ENCODE results near the gene PPM1H. TPM values are rescaled to one million over a fixed set of nuclear protein-coding genes. Genes with fewer than 3 reads are reported as not detected.

The PPM1H gene
- total RNA-seq, 1 donor from 2014 or later, result 0.79 TPM

DNA sequence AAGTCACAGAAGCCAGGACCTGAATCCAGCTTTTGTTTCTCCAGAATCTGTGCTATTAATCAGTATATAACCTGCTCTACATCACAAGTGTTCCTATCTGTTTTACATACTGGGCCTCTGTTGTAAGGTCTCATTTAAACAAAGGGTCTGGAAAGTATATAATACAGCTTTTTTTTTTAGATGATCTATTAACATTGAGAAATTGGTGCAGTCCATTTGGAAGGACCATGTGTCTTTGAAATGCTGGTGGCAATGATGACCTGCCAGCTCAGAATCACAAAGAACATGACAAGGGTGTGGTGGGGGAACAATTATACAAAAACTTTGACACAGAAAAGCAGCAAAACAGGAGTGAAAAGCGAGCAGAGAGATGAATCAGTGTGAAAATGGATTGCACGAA is 164.6 kb downstream of the PPM1H start:
- TF ChIP-seq, protein P1, sequence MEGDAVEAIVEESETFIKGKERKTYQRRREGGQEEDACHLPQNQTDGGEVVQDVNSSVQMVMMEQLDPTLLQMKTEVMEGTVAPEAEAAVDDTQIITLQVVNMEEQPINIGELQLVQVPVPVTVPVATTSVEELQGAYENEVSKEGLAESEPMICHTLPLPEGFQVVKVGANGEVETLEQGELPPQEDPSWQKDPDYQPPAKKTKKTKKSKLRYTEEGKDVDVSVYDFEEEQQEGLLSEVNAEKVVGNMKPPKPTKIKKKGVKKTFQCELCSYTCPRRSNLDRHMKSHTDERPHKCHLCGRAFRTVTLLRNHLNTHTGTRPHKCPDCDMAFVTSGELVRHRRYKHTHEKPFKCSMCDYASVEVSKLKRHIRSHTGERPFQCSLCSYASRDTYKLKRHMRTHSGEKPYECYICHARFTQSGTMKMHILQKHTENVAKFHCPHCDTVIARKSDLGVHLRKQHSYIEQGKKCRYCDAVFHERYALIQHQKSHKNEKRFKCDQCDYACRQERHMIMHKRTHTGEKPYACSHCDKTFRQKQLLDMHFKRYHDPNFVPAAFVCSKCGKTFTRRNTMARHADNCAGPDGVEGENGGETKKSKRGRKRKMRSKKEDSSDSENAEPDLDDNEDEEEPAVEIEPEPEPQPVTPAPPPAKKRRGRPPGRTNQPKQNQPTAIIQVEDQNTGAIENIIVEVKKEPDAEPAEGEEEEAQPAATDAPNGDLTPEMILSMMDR (IDR thresholded peaks at IDR 0.05; ENCODE audit: insufficient read depth, low read length, severe bottlenecking), result no peak
- no peak for FAIRE-seq
- no peak overlapping the region for H3K4me3 ChIP-seq (ENCODE audit: low read depth, low read length)

DNA sequence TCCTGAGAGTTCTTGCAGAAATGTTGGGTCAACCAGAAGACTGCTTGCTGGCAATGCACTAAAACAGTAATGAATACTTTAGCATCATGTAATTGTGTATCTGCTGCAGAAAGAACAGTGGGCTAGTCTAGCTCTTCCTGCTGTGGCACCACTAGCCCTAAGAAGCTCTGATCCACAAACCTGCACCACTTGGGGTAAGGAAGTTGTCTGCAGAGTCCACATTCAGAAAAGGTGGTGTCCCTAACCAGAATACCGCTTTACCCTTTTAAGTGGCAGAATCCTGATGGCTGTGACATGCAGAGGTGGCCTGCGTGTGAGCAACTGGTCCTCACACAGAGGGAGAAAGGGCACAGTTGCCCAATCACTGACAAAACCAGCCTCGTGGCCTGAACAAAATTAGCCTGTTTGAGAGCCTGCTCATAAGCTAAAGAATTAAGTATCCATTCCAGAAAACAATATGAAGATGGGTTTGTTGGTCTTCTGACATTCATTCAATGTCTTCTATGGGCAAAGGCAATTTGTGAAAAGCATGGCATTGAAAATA is 165.8 kb downstream of the PPM1H start:
- DNase-seq (ENCODE audit: low read depth) (no peak), FAIRE-seq (no peak)
- TF ChIP-seq, protein P1 (IDR thresholded peaks at IDR 0.05; ENCODE audit: insufficient read depth, low read length, severe bottlenecking), result no peak
- H3K4me3 ChIP-seq (ENCODE audit: low read depth, low read length), result no peak overlapping the region
- H3K36me3 ChIP-seq (ENCODE audit: control insufficient read depth, insufficient read depth, low read length), result no peaks in the 10 kb centered on the region
- no peaks in the 10 kb centered on the region for H3K27me3 ChIP-seq (ENCODE audit: control insufficient read depth, insufficient read depth, low read length)

More for the DNA sequence above, 164.6 kb downstream of the PPM1H start:
- Histone ChIP-seq H3K36me3 (ENCODE audit: control insufficient read depth, insufficient read depth, low read length) (no peaks in the 10 kb centered on the region), H3K27me3 (ENCODE audit: control insufficient read depth, insufficient read depth, low read length) (no peaks in the 10 kb centered on the region)
- no peak for DNase-seq (ENCODE audit: low read depth)

DNA sequence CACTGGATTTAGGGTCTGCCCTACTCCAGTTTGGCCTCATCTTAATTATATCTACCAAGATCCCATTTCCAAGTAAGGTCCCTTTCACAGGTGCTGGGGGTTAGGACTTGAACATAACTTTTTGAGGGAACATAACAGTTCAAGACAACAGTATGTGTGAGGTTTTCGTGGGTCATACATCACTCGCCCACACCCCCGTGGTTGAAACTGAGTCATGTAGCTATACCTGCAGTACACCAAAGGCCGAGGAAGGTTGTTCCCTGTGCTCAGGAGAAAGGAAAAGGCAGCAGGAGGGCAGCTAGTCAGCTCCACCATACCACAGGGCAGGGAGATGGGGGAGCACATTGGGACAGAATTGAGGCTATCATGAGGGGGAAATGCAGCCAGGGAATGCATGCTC is 167.0 kb downstream of the PPM1H start:
- no peak for FAIRE-seq
- H3K4me3 ChIP-seq (ENCODE audit: low read depth, low read length), result no peak overlapping the region
- H3K36me3 ChIP-seq (ENCODE audit: control insufficient read depth, insufficient read depth, low read length), result no peaks in the 10 kb centered on the region
- TF ChIP-seq, protein P1 (IDR thresholded peaks at IDR 0.05; ENCODE audit: insufficient read depth, low read length, severe bottlenecking), result no peak
- H3K27me3 ChIP-seq (ENCODE audit: control insufficient read depth, insufficient read depth, low read length), result no peaks in the 10 kb centered on the region
- DNase-seq (ENCODE audit: low read depth), result no peak

DNA sequence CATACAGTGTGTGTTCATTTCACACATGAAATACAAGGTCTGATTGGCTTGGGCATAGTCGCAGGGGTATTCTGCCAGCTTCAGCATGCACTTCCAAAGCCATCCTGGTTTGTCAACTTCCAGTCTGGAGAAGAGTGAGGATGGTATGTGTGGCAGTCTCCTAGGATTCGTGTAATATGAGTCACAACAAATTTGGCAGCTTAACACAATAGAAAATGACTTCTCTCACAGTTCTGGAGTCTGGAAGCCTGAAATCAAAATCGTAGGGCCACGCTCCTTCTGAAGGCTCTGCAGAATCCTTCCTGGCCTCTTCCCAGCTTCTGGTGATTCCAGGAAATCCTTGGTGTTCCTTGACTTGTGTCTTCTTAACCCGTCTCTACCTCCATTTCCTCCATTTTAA is 167.5 kb downstream of the PPM1H start:
- TF ChIP-seq, protein P1 (IDR thresholded peaks at IDR 0.05; ENCODE audit: insufficient read depth, low read length, severe bottlenecking), result no peak
- FAIRE-seq, result no peak
- Histone ChIP-seq H3K27me3 (ENCODE audit: control insufficient read depth, insufficient read depth, low read length) (no peaks in the 10 kb centered on the region), H3K4me3 (ENCODE audit: low read depth, low read length) (no peak overlapping the region), H3K36me3 (ENCODE audit: control insufficient read depth, insufficient read depth, low read length) (no peaks in the 10 kb centered on the region)
- DNase-seq (ENCODE audit: low read depth), result peak; percentile 52

DNA sequence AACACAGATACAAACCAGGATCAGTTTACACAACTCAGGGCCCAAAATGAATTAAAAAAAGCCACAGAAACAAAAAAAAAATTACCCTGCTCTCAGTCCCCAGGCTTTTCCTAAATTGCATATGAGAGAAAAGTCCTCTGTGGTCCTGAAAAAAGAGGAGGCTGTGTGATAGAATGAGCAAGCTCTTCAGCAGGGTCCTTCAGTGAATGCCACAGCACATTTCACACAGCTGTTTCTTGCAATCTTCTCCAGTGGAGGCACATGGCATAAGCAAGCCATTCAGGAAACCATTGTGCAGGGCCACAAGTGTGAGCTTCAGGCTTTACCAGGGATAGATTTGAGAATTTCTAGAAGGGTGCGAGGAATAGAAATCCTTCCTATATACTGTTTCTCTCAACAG is 168.5 kb downstream of the PPM1H start:
- TF ChIP-seq, protein P1 (IDR thresholded peaks at IDR 0.05; ENCODE audit: insufficient read depth, low read length, severe bottlenecking), result no peak
- Histone ChIP-seq H3K27me3 (ENCODE audit: control insufficient read depth, insufficient read depth, low read length) (no peaks in the 10 kb centered on the region), H3K4me3 (ENCODE audit: low read depth, low read length) (no peak overlapping the region), H3K36me3 (ENCODE audit: control insufficient read depth, insufficient read depth, low read length) (no peaks in the 10 kb centered on the region)
- FAIRE-seq, result no peak
- no peak for DNase-seq (ENCODE audit: low read depth)
